GM19395 (cell line): Measurements from ENCODE around the gene BCL2L11.

ENCODE experiments used
- ATAC-seq: cut with Tn5 transposase; IDR thresholded peaks from one replicate; pipeline ENCODE4 v1.9.1; 2021; ENCODE audit warnings: mild to moderate bottlenecking, moderate library complexity; ENCODE audit not compliant: unreplicated experiment

BCL2L11 gene

DNA sequence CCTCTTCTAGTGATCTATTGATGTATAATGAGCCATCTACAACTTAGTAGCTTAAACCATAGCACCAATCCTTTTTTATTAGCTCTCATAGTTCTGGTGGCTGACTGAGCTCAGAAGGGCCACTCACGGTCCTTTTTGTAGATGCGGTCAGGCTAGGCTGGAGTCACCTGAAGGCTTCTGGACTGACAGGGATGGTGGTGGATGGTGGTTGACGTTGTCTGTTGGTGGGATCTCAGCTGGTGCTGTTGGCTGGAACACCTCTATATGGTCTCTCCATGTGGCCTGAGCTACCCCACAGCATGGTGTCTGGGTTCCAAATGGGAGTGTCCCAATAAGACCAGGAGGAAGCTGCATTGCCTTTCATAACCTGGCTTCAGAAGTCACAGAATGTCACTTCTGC, 68.0 kb downstream of the BCL2L11 start:
- no peak for ATAC-seq

DNA sequence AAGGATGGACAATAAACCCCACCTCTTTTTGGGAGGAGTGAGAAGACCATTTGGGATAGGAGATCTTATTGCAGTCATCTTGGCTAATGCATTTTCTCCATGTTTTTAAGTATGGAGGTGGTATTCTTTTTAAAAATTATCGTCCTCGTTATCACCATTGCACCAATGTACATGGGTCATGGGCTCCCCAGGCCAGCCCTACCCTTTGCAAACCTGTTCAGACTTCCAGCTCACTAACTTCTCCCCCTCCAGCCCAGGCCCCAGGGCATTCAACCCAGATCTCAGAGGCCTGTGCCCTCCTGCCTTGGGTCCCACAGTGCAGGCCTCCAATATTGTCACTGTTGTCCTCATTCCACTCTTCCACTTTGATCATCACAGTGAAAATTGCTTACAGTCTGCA, 68.4 kb downstream of the BCL2L11 start:
- ATAC-seq: no peak

DNA sequence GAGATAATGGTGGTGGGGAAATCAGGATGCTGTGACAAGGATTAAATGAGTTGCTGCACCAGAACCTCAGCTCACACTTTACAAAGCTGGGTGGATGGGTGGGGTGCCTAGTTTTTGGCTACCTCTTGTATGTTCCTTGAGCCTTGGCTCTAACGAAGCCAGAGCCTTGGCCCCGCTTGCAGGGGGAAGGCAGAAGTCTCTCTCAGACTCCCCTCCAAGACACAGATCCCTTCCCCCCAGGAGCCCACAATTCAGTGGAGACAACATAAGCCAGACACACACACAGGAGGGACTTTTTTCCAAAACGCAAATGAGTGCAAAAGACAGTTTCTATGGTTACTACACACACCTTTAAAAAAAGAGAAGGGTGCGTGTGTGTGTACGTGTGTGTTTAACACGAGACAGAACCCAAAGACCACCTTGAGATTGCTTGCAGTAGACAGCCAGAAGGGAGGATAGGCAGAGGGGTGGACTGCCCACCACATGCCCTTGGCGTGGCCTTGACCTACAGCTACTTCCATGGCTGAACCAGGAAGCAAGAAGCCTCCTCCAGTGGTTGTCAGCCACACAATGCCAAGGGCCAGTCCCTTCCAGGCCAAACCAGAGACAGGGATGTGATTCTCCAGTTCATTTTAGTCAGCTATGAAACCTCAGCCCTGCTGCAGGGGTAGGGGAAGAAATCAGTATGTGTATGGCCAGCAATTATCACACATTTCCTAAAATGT, 70.3 kb downstream of the BCL2L11 start:
- no peak for ATAC-seq

DNA sequence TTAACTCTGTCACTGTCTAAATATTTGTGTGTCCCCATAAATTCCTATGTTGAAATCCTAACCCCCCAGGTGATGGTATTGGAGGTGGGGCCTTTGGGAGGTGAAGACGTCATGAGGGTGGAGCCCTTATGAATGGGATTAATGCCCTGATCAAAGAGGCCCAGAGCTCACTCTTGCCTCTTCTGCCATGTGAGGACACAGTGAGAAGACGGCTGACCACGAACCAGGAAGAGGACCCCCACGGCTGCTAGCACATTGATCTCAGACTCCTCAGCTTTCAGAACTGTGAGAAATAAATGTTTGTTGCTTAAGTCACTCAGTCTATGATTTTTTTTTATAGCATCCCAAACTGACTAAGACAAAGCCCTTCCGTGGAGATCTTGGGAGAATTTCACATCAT, 71.2 kb downstream of the BCL2L11 start:
- no peak for ATAC-seq

DNA sequence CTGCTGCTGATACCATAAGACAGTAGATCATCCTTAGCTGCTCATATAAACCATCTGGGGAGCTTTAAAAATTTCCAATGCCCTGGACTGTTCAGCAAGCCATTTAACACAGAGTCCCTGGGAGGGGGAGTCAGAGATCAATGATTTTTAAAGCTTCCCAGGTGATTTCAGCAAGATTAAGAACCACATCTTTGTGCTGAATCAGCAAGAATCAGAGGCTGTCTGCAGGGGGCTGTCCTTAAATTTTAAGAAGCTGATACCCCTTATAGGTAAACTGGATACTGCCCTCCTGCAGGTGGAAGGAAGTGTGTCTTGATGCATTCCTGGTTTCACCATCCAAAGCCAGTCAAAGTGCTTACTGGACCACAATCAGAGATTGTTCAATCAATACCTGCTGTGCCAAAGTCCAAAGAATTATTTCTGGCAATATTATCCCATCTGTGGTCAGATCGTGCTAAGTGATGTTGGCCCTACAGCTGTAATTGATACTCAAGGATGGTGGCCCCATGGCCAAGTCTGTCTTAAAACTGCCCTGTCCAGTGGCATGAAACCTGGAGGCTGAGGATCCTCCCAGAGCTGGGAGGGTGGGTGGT, 72.2 kb downstream of the BCL2L11 start:
- no peak for ATAC-seq

DNA sequence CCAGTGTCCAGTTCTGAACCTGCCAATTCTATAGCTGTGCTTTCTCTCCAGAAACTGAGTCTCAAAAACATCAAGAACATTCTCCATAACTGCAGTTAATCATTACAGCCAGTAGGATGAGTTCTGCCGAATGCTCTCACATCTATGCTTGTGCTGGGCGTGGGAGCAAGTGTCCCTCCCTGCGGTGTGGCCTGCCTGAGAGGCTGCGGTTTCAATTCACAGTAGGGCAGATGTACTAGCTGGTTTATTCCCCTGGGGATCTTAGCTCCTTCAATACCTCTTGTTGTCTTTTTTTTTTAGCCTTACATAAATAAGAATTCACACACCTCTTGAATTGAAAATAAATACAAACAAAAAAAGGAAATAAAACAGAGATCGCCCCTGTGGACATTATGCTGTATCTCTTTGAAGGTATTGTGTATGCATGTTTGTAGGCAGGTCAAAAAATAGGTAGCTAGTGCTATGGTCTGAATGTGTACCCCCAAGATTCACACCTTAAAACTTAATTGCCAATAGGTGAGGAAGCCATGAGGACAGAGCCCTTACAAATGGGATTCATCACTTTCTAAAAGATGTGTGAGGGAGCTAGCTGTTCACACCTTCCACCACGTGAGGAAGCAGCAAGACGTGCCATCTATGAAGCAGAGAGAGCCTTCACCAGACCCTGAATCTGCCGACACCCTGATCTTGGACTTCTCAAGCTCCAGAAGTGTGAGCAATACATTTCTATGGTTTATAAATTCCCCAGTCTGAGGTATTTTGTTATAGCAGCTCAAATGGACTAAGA, 74.3 kb downstream of the BCL2L11 start:
- peak; percentile 80 for ATAC-seq

DNA sequence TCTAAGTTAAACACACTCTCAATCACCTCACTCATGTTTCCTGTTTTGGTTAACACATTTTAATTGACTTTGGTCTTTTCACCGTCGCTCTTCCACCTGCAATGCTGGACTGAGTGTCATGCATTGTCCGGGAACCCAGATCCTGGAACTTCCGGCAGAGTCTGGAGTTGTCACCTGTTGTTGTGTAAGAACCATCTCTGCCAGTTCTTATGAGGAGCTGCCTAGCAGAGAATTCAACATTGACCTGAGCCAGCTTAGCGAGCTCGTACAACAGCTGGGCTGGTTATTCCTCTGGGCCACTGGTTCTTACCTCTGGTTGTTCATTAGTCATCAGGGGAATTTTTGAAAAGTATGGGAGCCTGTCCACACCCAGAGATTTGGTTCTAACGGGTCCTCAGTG, 75.7 kb downstream of the BCL2L11 start:
- ATAC-seq: no peak

DNA sequence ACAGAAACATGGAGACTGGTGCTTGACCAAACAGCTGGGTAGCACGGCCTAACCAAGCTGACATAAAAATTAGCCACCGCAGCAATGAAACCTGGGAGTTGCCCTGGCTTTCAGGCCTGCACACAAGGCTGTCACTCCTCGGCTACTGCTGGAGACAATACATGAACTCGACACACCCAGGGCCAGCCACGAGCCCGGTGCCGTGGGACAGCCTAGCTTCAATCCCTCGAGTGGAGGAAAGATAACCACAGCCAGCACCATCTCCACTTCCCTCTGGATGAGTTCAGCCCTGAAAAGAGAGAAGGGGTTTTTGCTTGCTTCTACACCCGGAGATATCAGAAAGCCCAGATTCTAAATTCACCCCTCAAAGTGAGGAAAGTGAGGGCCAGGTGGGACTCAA, 78.0 kb downstream of the BCL2L11 start:
- ATAC-seq: no peak

DNA sequence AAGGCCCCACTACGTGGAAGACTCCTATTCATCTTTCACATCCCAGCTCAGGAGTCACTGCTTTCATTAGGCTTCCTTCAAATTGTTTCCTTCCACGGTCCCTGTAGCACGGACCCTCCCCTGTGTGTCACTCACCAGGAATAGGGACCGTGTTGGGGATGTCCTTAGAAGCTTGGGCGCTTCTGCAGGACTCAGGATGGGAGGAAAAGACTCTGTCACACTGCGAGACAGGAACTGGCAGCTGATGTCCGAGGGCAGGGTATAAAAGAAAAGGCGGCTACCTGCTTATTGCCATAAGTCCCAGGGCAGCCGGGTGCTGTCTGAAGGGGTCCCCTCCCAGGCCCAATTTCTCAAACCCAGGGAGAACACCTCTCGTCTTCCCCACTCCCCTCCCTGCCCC, 79.1 kb downstream of the BCL2L11 start:
- no peak for ATAC-seq

DNA sequence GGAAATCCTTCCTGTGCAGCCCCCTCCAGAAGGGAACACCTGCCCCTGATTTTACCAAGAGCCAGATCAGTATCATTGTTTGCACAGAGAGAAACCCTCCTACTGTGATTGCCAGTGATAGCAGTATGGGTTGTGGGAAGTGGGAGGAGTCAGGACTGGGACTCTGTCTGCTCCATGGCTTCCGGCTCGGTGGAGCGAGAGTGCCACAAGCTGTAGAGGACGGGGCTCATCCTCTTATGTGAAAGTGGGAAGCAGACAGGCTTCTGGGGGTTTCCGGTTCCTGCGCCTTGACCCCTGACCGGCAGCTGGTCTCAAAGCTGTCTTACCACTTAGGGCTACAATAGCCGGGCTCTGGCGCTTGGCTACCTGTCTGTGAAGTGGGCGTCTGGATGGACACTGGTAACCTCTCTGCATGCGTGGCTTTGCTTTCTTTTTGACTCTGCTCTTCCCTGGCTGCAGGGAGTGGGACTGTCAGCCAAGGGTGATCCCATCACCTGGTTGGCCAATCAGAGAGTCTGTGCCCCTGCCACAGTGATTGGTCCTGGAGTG, 79.7 kb downstream of the BCL2L11 start:
- no peak for ATAC-seq

DNA sequence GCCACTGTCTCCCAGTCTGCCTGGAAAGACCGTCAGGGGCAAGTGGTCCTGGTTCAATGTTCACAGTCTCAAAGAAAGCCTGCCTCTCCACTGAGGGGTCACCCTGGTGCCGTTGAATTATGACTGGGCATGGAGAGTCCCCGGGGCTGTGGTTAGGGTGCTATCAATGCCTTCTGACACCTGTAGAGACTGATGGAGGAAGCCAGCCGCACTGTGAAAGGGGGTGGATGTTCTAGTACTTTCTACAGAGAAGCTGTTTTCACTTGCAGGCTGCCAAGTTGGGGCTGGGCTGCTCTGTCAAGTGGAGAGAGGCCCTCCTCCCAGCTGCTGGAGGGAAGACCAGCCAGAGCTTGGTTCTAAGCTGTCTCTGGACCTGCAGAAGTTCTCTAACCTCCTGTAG, 80.5 kb downstream of the BCL2L11 start:
- peak; percentile 91 for ATAC-seq

DNA sequence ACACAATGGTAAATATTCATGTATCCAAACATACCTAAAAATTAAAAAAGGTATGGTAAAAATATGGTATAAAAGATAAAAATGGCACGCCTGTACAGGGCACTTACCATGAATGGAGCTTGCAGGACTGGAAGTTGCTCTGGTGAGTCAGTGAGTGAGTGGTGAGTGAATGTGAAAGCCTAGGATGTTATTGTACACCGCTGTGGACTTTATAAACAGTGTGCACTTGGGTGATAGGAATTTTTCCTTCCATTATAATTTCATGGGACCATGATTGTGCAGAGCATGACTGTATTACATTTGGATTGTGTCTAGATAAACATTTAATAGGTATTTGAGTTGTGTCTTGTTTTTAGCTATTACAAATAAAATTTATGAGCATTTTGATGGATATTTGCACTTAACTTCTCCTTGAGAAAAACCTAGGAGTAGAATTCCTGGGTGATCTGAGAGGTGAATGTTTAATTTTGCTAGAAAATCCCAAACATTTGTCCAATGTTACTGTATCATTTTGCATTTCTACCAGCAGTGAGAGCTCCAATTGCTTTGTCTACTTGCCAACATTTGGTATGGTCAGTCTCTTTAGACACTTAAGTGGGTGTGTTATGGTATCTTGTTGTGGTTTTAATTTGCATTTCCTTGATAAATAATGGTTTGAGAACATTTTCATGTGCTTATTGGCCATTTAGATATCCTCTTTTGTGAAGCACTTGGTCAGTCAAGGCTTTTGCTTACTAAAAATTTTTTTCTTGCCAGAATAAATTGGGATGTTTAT, 81.7 kb downstream of the BCL2L11 start:
- ATAC-seq: no peak

DNA sequence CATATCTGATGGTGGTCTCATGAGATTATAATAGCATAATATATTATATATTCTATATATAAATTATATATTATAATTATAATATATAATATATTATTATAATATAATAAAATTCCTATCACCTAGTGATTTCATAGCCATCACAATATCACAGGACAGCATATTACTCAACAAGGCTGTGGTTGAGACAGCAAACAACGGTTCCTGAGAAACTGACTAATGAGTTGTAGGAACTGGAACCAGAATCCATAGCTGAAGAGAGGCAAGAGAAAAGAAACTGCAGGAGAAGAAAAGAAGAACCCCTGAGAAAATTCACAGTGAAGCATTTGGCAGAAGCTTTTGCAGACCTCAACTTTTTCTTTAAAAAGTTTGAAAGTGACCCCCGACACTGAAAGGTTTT, 84.0 kb downstream of the BCL2L11 start:
- no peak for ATAC-seq

DNA sequence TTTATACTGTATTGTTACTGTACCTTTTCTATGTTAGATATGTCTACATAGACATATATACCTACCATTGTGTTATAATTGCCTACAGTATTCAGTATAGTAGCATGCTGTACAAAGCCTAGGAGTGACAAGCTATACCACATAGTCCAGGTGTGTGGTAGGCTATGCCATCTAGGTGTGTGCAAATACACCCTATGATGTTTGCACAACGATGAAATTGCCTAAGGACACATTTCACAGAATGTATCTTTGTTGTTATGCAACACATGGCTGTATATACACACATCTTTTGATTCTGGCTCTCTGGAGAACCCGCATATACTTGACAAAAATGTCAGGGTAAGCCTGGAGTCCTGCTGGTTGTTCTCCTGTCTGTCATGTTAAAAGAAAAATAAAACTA, 85.1 kb downstream of the BCL2L11 start:
- ATAC-seq: no peak

DNA sequence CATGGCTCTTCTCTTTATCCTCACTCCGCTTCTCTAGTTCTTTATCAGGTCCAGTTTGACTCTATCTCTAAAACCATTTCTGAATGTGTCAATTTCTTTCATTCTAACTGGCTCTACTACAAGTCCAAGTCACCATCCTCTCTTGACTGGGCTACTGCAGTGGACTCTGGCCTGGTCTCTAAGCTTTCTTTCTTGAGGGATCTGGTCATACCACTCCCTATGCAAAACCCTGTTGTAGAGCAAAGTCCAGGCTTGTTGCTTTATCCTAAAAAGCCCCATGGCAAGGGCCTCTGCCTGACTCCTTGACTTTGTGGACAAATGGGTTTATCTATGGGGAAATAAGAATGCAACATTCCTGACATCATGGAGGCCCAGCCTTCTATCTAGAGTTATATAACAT, 87.1 kb downstream of the BCL2L11 start:
- no peak for ATAC-seq

DNA sequence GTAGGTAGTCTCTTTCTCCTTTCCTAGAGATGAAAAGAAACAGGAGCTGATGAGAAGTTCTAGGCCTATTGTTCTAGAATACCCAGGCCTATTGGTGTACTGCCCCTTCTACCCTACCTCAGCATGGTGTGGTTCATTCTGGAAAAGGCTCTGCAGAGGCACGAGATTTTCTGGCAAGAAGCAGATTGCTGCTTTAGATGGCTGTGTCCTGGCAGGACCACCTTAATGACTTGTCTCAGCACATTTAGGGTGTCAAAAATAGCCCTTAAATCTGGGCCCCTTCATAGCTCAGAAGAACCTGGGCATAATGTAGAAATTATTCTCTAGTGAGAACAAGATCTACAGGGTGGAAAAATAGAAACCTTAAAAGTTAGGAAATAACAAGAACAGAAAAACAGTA, 87.9 kb downstream of the BCL2L11 start:
- ATAC-seq: peak; percentile 22

DNA sequence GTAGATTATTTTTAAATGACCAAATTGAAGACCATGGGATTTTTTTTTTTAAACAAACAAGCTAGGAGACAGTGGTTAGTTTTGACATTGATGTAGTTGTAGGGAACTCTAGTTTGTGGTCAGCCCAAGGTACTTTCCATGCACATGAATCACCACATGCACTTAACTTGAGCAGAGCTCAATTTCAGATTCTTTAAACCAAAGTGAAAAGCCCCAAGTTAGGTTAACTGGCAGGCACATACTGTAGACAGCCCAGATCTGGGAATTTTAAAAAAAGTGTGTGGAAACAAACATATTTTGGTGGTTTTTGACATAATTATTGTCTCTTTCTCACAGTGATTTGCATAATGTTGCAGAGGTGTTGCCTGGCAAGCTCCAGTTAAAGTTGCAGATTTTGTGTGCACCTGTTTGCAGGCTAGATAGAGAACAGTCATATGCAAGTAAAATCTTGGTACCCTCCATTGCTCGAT, 88.4 kb downstream of the BCL2L11 start:
- ATAC-seq: peak; percentile 96

DNA sequence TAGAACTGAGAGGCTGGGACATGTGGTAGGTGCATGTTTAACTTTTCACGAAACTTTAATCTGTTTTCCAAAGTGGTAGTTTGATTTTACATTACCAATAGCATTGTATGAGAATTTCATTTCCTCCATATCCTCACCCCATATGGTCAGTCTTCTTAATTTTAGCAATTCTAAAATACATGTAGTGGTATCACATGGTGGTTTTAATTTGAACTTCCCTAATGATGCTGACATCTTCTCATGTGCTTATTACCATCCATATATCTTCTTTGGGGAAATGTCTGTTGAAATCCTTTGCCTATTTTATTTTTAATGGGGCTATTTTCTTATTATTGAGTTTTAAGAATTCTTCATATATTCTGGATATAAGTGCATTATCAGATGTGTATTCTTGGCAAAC, 89.3 kb downstream of the BCL2L11 start:
- no peak for ATAC-seq

DNA sequence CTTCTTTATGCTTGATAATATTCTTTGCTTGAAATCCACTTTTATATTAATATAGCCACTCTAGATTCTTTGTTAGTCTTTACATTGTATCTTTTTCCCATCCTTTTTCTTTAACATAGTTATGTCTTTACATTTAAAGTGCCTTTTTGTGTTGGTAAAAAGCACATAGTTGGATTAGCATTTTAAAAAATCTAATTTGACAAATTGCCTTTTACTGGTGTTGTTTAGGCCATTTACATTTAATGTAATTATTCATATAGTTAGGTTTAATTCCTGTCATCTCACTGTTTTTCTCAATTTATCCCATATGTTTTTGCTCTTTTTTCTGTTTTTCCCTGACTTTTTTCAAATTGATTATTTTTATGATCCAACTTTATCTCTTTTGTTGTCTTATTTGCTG, 93.2 kb downstream of the BCL2L11 start:
- ATAC-seq: no peak

DNA sequence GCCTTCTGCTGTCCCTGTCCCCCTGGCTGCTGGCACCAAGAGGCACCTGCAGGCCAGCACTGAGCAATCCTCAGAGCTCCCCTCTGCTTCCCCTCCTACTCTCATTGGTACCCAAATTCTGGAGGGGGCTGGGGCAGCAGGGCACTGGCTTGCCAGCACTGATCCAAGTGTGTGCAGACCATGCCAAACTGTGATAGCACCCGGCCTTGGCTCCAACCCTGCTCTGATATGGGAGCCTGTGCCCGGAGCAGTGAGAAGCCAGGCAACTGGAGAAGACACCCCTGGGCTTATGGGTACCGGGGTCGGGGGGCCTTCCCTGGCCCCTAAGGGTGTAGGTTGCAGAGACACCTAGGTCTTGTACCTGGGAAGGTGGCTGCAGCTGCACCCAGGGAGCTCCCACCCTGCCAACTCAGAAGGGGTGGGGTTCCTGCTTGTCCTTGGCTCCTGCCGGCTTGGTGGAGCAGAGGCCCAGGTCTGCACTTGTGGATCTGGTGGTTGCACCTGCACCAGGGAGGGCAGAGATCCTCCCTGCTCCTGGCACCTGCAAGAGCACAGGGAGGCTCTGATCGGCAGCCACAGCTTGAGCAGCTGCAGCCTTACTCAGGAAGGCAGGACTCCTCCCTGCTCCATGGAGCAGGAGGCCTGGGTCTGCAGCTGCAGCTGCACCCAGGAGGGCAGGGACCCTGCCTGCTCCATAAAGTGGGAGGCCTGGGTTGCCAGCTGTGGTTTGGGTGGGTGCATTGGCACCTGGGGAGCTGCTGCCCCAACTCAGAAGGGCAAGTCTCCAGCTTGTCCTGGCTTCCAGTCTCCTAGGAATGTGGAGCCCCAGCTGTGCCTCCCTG, 96.3 kb downstream of the BCL2L11 start:
- no peak for ATAC-seq
